ENCODE data around the gene RHBDF2.
A peak's percentile ranks its signal among the peaks of the same experiment; 100 is the strongest.

RHBDF2 gene

GRCh38 chr17:76501018-76501826, at the start of gene RHBDF2:
Gene RHBDF2, minus strand, starts transcription at chr17:76501423. Its CDS starts 19,899 bp downstream, at chr17:76481524.
- peak; percentile 99 for DNase-seq (ENCODE audit: low read depth)

- no peak for DNase-seq (ENCODE audit: low read depth)
These were observed 48.3 kb upstream of the RHBDF2 start for GRCh38 chr17:76549539-76549938.

- no peak for DNase-seq (ENCODE audit: low read depth)
These were observed 47.9 kb upstream of the RHBDF2 start for GRCh38 chr17:76549215-76549518.

GRCh38 chr17:76548378-76549214, 47.4 kb upstream of the RHBDF2 start:
- DNase-seq (ENCODE audit: low read depth): no peak

DNA sequence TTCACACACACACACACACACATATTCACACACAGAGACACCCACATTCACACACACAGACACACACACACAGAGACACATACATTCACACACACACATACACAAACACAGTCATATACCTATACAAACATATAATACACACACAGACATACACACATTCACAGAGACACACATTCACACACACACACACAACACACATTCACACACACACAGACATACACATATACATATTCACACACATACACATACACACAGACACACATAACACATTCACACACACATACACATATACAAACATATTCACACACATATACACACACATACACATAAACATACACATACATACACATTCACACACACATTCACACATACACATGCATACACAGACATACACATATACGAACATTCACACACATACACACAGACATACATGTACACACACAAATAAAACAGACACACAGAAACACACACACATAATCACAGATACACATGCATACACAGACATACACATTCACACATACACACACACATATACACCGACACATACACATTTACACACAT, 46.5 kb upstream of the RHBDF2 start:
- DNase-seq (ENCODE audit: low read depth): no peak

GRCh38 chr17:76547183-76547641, 46.0 kb upstream of the RHBDF2 start:
- no peak for DNase-seq (ENCODE audit: low read depth)

- no peak for DNase-seq (ENCODE audit: low read depth)
These were observed 45.4 kb upstream of the RHBDF2 start for GRCh38 chr17:76546556-76547182.

DNA sequence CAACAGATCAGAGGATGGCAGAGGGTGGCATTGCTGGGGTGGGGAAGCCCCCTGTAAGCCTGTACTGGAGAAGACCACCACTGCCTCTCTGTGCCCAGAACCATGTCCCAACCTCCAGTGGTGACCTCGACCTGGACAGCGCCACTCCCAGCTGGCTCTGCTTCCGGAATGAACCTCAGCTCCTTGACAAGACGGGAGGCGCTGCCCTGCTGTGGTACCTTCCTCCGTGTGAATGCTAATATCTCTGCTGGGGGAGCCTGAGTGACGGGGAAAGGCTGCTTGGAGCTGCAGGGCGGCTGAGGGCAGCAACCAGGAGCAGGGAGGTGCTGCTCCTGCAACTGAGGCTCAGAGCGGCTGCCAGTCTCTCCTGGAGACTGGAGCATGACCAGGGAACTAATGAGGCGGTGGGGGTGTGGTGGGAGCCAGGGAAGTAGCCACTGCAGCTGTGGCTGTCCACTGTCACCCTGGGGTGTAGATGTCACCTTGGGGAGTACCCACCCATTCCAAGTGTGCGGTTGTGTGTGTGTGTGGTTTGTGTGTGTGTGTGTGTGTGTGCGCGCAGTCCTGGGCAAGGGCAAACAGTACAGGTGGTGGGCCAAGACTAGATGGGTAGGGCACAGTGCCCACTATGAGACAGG, 44.8 kb upstream of the RHBDF2 start:
- no peak for DNase-seq (ENCODE audit: low read depth)

GRCh38 chr17:76544546-76545365, 43.5 kb upstream of the RHBDF2 start:
- DNase-seq (ENCODE audit: low read depth): no peak

- DNase-seq (ENCODE audit: low read depth): no peak
These were observed 42.8 kb upstream of the RHBDF2 start for GRCh38 chr17:76543826-76544545.

DNA sequence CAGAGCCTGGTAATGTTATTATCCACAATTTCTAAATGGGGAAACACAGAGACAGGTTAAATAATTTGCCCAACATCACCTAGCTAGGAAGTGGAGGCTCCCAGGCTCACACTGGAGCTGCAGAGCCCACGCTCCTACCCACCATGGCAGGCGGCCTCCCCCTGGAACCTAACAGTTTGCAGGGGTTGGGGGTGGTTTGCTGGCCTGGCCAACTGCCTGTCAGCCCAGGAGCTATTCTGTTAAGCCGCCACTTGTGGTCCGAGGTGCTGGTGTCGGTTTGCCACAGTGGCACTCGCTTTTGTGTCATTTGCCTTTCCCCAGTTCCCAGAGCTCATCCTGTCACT, 42.2 kb upstream of the RHBDF2 start:
- DNase-seq (ENCODE audit: low read depth): no peak

- no peak for DNase-seq (ENCODE audit: low read depth)
These were observed 41.8 kb upstream of the RHBDF2 start for GRCh38 chr17:76542984-76543383.

DNA sequence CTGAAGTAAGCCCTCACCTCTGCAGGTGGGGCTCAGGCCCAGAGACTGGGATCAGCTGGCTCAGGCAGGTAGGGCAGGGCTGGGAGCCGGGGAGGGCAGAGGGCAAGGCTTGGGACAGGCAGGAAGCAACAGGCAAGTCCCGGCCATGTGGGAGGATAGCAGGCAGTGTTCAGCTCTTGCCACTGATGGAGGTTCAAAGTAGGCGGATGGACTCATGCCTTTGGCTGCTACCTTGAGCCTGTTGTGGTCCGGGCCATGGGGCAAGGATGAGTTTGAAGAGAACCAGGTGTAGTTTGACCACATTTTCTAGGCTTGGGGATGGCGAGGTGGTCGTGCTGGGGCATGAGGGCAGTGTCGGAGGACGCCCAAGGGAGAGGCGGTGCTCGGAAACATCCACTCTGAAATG, 41.3 kb upstream of the RHBDF2 start:
- DNase-seq (ENCODE audit: low read depth): no peak

DNA sequence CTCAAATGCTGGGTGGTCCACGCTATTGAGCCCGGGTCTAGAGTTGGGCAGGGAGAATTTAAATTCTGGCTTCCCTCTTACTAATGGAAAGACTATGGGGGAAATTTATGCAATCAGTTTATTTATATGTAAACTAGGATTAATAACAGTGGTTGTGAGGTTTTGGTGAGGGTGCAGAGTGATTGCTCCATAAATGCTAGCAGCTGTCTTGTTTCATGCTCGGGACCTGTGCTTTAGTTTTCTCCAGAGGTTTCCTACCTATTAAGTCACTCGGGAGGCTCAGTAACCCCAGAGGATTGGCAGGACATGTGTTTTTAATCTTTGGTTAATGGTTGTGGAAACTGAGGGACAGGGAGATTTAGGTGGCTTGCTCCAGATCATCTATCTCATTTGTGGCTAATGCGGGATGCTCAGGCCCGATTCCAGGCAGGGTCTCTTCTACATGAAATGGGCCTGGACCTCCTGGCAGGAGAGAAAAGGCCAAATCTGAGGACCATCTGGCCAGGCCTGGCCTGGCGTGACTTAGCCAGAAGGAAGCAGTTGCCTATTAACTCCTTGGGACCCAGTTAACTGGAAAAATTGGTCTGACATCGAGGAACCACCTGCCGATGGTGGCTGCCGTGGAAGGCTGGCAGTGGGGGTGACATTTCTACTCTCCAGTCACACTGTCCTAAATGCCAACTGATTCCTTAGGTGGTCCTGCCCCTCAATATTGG, 40.7 kb upstream of the RHBDF2 start:
- no peak for DNase-seq (ENCODE audit: low read depth)

GRCh38 chr17:76540381-76541300, 39.4 kb upstream of the RHBDF2 start:
- no peak for DNase-seq (ENCODE audit: low read depth)

GRCh38 chr17:76539631-76540271, 38.5 kb upstream of the RHBDF2 start, which contains the start of gene PRCD:
Gene PRCD, plus strand, starts transcription at chr17:76540044. Its CDS starts 98 bp downstream, at chr17:76540142.
- DNase-seq (ENCODE audit: low read depth): no peak

DNA sequence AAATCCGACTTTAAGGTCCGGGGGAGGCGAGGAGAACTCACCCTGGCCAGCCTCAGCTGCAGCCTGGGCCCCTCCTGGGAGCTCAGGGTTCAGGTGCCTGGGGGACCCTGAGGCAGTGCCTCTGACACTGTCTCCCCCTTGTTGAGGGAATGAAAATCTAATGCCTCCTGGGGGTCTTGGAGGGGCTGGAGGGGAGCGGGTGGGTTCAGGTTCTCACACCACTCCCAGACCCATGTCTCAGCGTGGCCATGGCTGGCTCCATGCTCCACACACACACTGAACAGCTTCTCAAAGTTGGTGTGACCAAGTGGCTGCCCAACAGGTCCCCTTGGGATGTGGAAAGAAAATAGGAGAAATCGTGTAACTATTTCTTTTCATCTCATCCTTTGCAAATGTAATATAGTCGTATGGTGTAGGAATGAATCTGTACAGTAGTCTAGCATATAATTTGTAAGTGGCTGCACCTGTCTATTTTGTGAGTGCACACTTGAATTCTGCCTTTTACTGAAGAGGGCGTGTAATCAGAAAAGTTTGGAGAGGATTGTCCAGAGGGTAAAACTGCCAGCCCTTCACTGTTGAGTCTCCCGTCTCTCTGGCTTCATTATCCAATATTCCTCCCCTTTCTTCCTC, 37.8 kb upstream of the RHBDF2 start:
- no peak for DNase-seq (ENCODE audit: low read depth)

Data from stimulated activated CD8-positive, alpha-beta memory T cell treated with anti-CD3 and anti-CD28 coated beads, Interleukin-15, amount 100 ng/mL, for 24 hours (primary cell).